ENCODE data around the gene CLEC18B.
"Not testable (repeated sequence)": the region's sequence is repeated elsewhere in the genome, so short reads cannot be mapped to it uniquely, and the experiment has no call there.

DNA sequence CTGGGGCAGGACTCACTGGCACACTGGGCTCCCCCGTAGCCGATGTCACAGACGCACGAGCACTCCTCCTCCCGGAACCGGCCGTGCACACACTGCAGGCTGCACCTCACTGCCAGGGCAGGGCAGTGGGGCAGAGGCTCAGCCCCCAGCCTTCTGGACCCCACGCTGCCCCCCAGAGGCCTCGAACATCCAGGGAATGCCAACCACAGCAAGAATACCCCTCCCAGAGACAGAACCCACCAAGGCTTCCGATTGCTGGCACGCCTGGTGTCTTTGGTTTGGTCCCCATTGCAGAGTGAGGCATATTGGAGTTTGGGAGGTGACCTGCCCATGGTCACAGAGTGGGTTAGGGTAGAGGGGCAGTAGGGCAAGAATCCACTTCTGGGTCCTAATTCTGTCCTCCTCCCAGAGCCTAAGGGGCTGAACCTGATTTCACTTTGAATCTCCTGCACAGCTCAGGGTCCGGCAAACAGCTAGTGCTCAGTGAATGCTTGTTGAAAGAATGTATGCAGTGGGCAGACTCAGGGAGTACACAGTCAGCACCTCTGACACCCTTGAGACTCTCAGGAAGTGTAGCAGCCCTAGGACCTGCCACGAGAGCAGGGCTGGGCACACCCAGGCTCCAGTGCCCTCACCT, 9.0 kb downstream of the CLEC18B start:
- TF ChIP-seq, protein P1, sequence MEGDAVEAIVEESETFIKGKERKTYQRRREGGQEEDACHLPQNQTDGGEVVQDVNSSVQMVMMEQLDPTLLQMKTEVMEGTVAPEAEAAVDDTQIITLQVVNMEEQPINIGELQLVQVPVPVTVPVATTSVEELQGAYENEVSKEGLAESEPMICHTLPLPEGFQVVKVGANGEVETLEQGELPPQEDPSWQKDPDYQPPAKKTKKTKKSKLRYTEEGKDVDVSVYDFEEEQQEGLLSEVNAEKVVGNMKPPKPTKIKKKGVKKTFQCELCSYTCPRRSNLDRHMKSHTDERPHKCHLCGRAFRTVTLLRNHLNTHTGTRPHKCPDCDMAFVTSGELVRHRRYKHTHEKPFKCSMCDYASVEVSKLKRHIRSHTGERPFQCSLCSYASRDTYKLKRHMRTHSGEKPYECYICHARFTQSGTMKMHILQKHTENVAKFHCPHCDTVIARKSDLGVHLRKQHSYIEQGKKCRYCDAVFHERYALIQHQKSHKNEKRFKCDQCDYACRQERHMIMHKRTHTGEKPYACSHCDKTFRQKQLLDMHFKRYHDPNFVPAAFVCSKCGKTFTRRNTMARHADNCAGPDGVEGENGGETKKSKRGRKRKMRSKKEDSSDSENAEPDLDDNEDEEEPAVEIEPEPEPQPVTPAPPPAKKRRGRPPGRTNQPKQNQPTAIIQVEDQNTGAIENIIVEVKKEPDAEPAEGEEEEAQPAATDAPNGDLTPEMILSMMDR (IDR thresholded peaks at IDR 0.05), result not testable (repeated sequence)
- not testable (repeated sequence) for TF ChIP-seq EP300 (IDR thresholded peaks at IDR 0.05; ENCODE audit: low read depth); POLR2A (IDR thresholded peaks at IDR 0.05)

Data from transverse colon (tissue), 3 donors.